HepG2 (cell line): Measurements from ENCODE around the gene TUBB2B. TPM values are rescaled to one million over a fixed set of nuclear protein-coding genes. Genes with fewer than 3 reads are reported as not detected.

Experiments used
- ATF6 ChIP-seq: sonication (generic); formaldehyde crosslinking; conservative IDR thresholded peaks from 2 replicates; pipeline ENCODE4 v1.4.0; 2020; ENCODE audit warnings: missing genetic modification reagents
- CHD2 ChIP-seq: IDR thresholded peaks from 2 replicates; pipeline ENCODE4 v1.6.1; 2011; ENCODE audit warnings: low read depth, low read length, improper control_type of control experiment
- KDM6A ChIP-seq: IDR thresholded peaks from 2 replicates; pipeline ENCODE4 v1.6.1; 2016; ENCODE audit warnings: low read depth
- MAZ ChIP-seq, 2 experiments: sonication (generic) in 1 of 2; formaldehyde crosslinking in 1 of 2; IDR thresholded peaks; 2 replicates each; pipeline versions ENCODE4 v1.5.0 to v1.6.1; 2012 to 2020; ENCODE audit warnings: low read depth in 2 of 2, mild to moderate bottlenecking in 2 of 2, borderline replicate concordance in 1 of 2, improper control_type of control experiment in 1 of 2, low read length in 1 of 2, missing genetic modification reagents in 1 of 2, moderate library complexity in 1 of 2
- PCBP1 ChIP-seq: fragments of 200-400 bp; formaldehyde crosslinking; IDR thresholded peaks from 2 replicates; pipeline ENCODE4 v1.6.1; 2017; ENCODE audit warnings: mild to moderate bottlenecking, low read depth, low read length, borderline replicate concordance
- POLR2AphosphoS2 ChIP-seq: IDR thresholded peaks from 2 replicates; pipeline ENCODE4 v1.6.1; 2011; ENCODE audit warnings: low read depth, low read length, improper control_type of control experiment
- ZFP36 ChIP-seq: fragments of 150-350 bp; IDR thresholded peaks from 2 replicates; pipeline ENCODE4 v1.6.1; 2018; ENCODE audit warnings: borderline replicate concordance, low read length, low read depth; ENCODE audit not compliant: partially characterized antibody
- ZGPAT ChIP-seq: IDR thresholded peaks from 2 replicates; pipeline ENCODE4 v1.6.1; 2016; ENCODE audit warnings: mild to moderate bottlenecking
- ZNF101 ChIP-seq: sonication (generic); formaldehyde crosslinking; IDR thresholded peaks from 2 replicates; pipeline ENCODE4 v1.4.0; 2020; ENCODE audit warnings: mild to moderate bottlenecking, low read depth, missing genetic modification reagents, borderline replicate concordance
- ZNF263 ChIP-seq: sonication (generic); formaldehyde crosslinking; IDR thresholded peaks from 2 replicates; pipeline ENCODE4 v1.4.0; 2020; ENCODE audit warnings: missing genetic modification reagents
- ZNF383 ChIP-seq: sonication (generic); formaldehyde crosslinking; IDR thresholded peaks from 2 replicates; pipeline ENCODE4 v1.4.0; 2020; ENCODE audit warnings: missing genetic modification reagents, mild to moderate bottlenecking, borderline replicate concordance
- ZNF501 ChIP-seq: sonication (generic); formaldehyde crosslinking; IDR thresholded peaks from 2 replicates; pipeline ENCODE4 v1.5.1; 2020; ENCODE audit warnings: mild to moderate bottlenecking, moderate library complexity, missing genetic modification reagents
- ZNF607 ChIP-seq: sonication (generic); formaldehyde crosslinking; IDR thresholded peaks from 2 replicates; pipeline ENCODE4 v1.5.1; 2020; ENCODE audit warnings: missing genetic modification reagents, mild to moderate bottlenecking, borderline replicate concordance
- ZNF614 ChIP-seq: IDR thresholded peaks from 2 replicates; pipeline ENCODE4 v1.6.1; 2018; ENCODE audit warnings: missing biosample characterization, missing genetic modification reagents, inconsistent platforms, borderline replicate concordance
- ZNF619 ChIP-seq: sonication (generic); formaldehyde crosslinking; IDR thresholded peaks from 2 replicates; pipeline ENCODE4 v1.4.0; 2020; ENCODE audit warnings: mild to moderate bottlenecking, missing genetic modification reagents
- ZNF687 ChIP-seq: sonication (generic); formaldehyde crosslinking; IDR thresholded peaks from 2 replicates; pipeline ENCODE4 v1.5.1; 2020; ENCODE audit warnings: mild to moderate bottlenecking, missing genetic modification reagents, moderate library complexity
- ZNF7 ChIP-seq: IDR thresholded peaks from 2 replicates; pipeline ENCODE4 v1.6.1; 2016; ENCODE audit warnings: missing biosample characterization, missing genetic modification reagents
- ZNF709 ChIP-seq: sonication (generic); formaldehyde crosslinking; IDR thresholded peaks from 2 replicates; pipeline ENCODE4 v1.5.0; 2020; ENCODE audit warnings: mild to moderate bottlenecking, missing genetic modification reagents
- ZNF749 ChIP-seq: sonication (generic); formaldehyde crosslinking; IDR thresholded peaks from 2 replicates; pipeline ENCODE4 v1.8.0; 2022; ENCODE audit warnings: mild to moderate bottlenecking, missing genetic modification reagents, moderate library complexity, borderline replicate concordance
- ZNF777 ChIP-seq: sonication (generic); formaldehyde crosslinking; IDR thresholded peaks from 2 replicates; pipeline ENCODE4 v1.4.0; 2020; ENCODE audit warnings: missing genetic modification reagents
- ZNF839 ChIP-seq: sonication (generic); formaldehyde crosslinking; IDR thresholded peaks from 2 replicates; pipeline ENCODE4 v1.4.0; 2020; ENCODE audit warnings: missing genetic modification reagents, mild to moderate bottlenecking, borderline replicate concordance
- ZNF883 ChIP-seq: sonication (generic); formaldehyde crosslinking; IDR thresholded peaks from 2 replicates; pipeline ENCODE4 v1.5.1; 2020; ENCODE audit warnings: mild to moderate bottlenecking, missing genetic modification reagents; ENCODE audit errors: not compliant biosample characterization
- polyA plus RNA-seq, 8 experiments: library from polyadenylated mRNA; depleted of rRNA in 3 of 8; stranded (reverse) in 7 of 8; unstranded in 1 of 8; fragments of >200 nt; fragmentation: Illumina TruSeq in 4 of 8; extraction: Trizol in 4 of 8; gene quantifications; 2 replicates each; pipeline versions ENCODE4 v1.2.1 to v1.2.3, GENCODE V29; 2011 to 2016; ENCODE audit warnings: low read depth in 4 of 8, missing spikeins in 1 of 8, mixed read lengths in 1 of 8; ENCODE audit not compliant: insufficient read depth in 1 of 8
- total RNA-seq, 5 experiments: library from RNA; depleted of rRNA; stranded (reverse); fragments of >200 nt; fragmentation: Illumina TruSeq; extraction: Trizol; gene quantifications; 2 replicates each; pipeline ENCODE4 v1.2.3, GENCODE V29; 2016; ENCODE audit warnings: low read depth in 1 of 5

Gene TUBB2B
- total and polyA plus RNA-seq, 2 of the 13 experiments (the other 11 are each of a cell fraction or from before 2014, with no cell fraction given), result 10.3 to 23.6 TPM

GRCh38 chr6:3227363-3228045 is at the start of gene TUBB2B (continued):
- TF ChIP-seq PCBP1, result 0 out of 2 replicates have a peak, but pooled peaks have one; percentile 24
- 0 out of 2 replicates have a peak, but pooled peaks have one; percentile 59 for TF ChIP-seq ZNF709 (CRISPR knock-in tag)
- TF ChIP-seq CHD2, result no peak
- 0 out of 2 replicates have a peak, but pooled peaks have one; percentile 24 for TF ChIP-seq ZNF749 (CRISPR knock-in tag)
- no peak for TF ChIP-seq MAZ (IDR thresholded peaks at IDR 0.05; ENCODE audit: borderline replicate concordance, low read depth, low read length)
- TF ChIP-seq MAZ (CRISPR knock-in tag; IDR thresholded peaks at IDR 0.05; ENCODE audit: low read depth), result peak; percentile 48; the same call in 1 of the 2 replicates
- TF ChIP-seq ZGPAT (CRISPR knock-in tag), result 0 out of 2 replicates have a peak, but pooled peaks have one; percentile 20
- peak; percentile 75; the same call in 1 of the 2 replicates for TF ChIP-seq ZNF607 (CRISPR knock-in tag)
- TF ChIP-seq ZNF619 (CRISPR knock-in tag), result no peak
- 0 out of 2 replicates have a peak, but pooled peaks have one; percentile 39 for TF ChIP-seq ZNF383 (CRISPR knock-in tag)
- TF ChIP-seq ZNF263, result peak; percentile 75
- TF ChIP-seq ZNF7 (CRISPR knock-in tag), result no peak
- no peak for TF ChIP-seq KDM6A (CRISPR knock-in tag)
- TF ChIP-seq ATF6 (CRISPR knock-in tag), result no peak
- TF ChIP-seq ZNF101, result 0 out of 2 replicates have a peak, but pooled peaks have one; percentile 32
- peak; percentile 56 for TF ChIP-seq ZNF501 (CRISPR knock-in tag)
- TF ChIP-seq ZFP36, result no peak
- peak; percentile 58; the same call in 1 of the 2 replicates for TF ChIP-seq ZNF687
- no peak for TF ChIP-seq POLR2AphosphoS2
- no peak for TF ChIP-seq ZNF883 (CRISPR knock-in tag)
- peak; percentile 89 for TF ChIP-seq ZNF777 (CRISPR knock-in tag)
- no peak for TF ChIP-seq ZNF839 (CRISPR knock-in tag)
- TF ChIP-seq ZNF614 (CRISPR knock-in tag), result no peak
